ENCODE data around the gene FLT1.

The FLT1 gene

DNA sequence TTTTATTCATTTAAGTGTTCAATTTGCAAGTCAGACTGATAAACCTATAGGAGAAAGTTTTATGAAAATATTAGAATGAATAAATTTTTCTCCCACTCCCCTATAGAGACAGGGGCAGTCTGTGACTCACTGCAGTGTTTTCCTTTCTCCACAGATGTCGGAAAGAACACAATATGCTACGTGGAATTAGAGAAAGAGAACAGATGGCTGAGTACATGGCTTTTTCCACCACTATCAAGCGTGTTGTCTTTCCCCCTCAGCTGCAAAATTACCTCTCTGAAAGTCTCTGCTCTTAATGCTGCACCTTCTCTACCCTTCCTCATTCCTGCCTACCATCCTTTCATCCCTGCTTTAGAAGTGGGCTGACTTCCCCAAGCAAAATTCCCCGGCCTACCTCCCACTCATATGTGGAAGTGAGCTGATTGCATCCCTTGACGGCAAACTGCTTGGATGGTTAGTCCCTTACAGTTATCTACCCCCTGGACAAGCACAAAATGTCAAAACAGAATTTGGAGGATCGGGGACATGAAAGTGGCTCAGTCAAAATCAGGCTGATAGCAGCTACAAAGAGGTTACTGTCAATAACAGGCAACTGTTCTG lies 30.0 kb downstream of the FLT1 start:
- peak; percentile 28; the same call in 1 of the 2 replicates for TF ChIP-seq ZFHX2 (tag by site-specific recombination; conservative IDR thresholded peaks at IDR 0.05)
- TF ChIP-seq ZNF184 (tag by site-specific recombination; IDR thresholded peaks at IDR 0.05), result no peak
- Histone ChIP-seq H3K4me1 (ENCODE audit: control insufficient read depth, insufficient read depth, low read length) (peaks cover 10% of the 10 kb centered on the region), H3K36me3 (ENCODE audit: control insufficient read depth in 2 of 2, insufficient read depth in 1 of 2, low read length in 2 of 2) (peaks cover 0 to 23% of the 10 kb centered on the region in 2 experiments; a peak in 2 of 3 replicates), H3K27ac (ENCODE audit: extremely low read depth, low read depth, low read length) (no peak overlapping the region), H3K9me3 (ENCODE audit: control insufficient read depth, insufficient read depth, low read depth, low read length) (no peaks in the 10 kb centered on the region), H3K4me3 (ENCODE audit: low read depth, low read length) (no peak overlapping the region)
- POLR2A ChIA-PET, result no interaction called here
- CTCF ChIA-PET, result no interaction called here

- no peak for TF ChIP-seq MEIS1 (CRISPR knock-in tag; IDR thresholded peaks at IDR 0.05; ENCODE audit: borderline replicate concordance)
- TF ChIP-seq ZNF76 (tag by site-specific recombination; IDR thresholded peaks at IDR 0.05; ENCODE audit: borderline replicate concordance, low read depth), result no peak
- no peak for TF ChIP-seq FEZF1 (tag by site-specific recombination; IDR thresholded peaks at IDR 0.05)
- TF ChIP-seq ZSCAN4 (tag by site-specific recombination; IDR thresholded peaks at IDR 0.05), result no peak
- TF ChIP-seq ZNF211 (tag by site-specific recombination; IDR thresholded peaks at IDR 0.05; ENCODE audit: low read depth), result no peak
- no peak for TF ChIP-seq ZNF623 (tag by site-specific recombination; IDR thresholded peaks at IDR 0.05)
- TF ChIP-seq ZBTB7A (tag by site-specific recombination; IDR thresholded peaks at IDR 0.05; ENCODE audit: low read depth), result no peak
- TF ChIP-seq ZNF596 (tag by site-specific recombination; IDR thresholded peaks at IDR 0.05), result no peak
- TF ChIP-seq, protein P1, sequence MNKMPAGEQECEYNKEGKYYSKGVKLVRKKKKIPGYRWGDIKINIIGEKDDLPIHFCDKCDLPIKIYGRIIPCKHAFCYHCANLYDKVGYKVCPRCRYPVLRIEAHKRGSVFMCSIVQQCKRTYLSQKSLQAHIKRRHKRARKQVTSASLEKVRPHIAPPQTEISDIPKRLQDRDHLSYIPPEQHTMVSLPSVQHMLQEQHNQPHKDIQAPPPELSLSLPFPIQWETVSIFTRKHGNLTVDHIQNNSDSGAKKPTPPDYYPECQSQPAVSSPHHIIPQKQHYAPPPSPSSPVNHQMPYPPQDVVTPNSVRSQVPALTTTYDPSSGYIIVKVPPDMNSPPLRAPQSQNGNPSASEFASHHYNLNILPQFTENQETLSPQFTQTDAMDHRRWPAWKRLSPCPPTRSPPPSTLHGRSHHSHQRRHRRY (tag by site-specific recombination; IDR thresholded peaks at IDR 0.05), result no peak
- TF ChIP-seq ZNF521 (tag by site-specific recombination; IDR thresholded peaks at IDR 0.05), result no peak
- no peak for TF ChIP-seq ZNF768 (tag by site-specific recombination; IDR thresholded peaks at IDR 0.05)
- TF ChIP-seq ZNF518A (tag by site-specific recombination; conservative IDR thresholded peaks at IDR 0.05; ENCODE audit: low read depth), result no peak
- TF ChIP-seq ZNF677 (tag by site-specific recombination; IDR thresholded peaks at IDR 0.05), result no peak
- no peak for TF ChIP-seq ZNF169 (tag by site-specific recombination; IDR thresholded peaks at IDR 0.05)
- no peak for TF ChIP-seq ZNF140 (tag by site-specific recombination; IDR thresholded peaks at IDR 0.05)
- no peak for TF ChIP-seq ZNF629 (tag by site-specific recombination; IDR thresholded peaks at IDR 0.05)
- TF ChIP-seq, protein P2, sequence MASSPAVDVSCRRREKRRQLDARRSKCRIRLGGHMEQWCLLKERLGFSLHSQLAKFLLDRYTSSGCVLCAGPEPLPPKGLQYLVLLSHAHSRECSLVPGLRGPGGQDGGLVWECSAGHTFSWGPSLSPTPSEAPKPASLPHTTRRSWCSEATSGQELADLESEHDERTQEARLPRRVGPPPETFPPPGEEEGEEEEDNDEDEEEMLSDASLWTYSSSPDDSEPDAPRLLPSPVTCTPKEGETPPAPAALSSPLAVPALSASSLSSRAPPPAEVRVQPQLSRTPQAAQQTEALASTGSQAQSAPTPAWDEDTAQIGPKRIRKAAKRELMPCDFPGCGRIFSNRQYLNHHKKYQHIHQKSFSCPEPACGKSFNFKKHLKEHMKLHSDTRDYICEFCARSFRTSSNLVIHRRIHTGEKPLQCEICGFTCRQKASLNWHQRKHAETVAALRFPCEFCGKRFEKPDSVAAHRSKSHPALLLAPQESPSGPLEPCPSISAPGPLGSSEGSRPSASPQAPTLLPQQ (tag by site-specific recombination; IDR thresholded peaks at IDR 0.05), result no peak
- POLR2A ChIA-PET, result no interaction called here
- H3K27ac ChIP-seq (ENCODE audit: extremely low read depth, low read depth, low read length), result no peak overlapping the region
These were observed 31.4 kb downstream of the FLT1 start for GRCh38 chr13:28463481-28463880.

More at GRCh38 chr13:28463481-28463880, 31.4 kb downstream of the FLT1 start:
- Histone ChIP-seq H3K36me3 (ENCODE audit: control insufficient read depth in 2 of 2, insufficient read depth in 1 of 2, low read length in 2 of 2) (peaks cover 0 to 35% of the 10 kb centered on the region in 2 experiments; a peak in 2 of 3 replicates), H3K4me1 (ENCODE audit: control insufficient read depth, insufficient read depth, low read length) (peaks cover 10% of the 10 kb centered on the region), H3K9me3 (ENCODE audit: control insufficient read depth, insufficient read depth, low read depth, low read length) (no peaks in the 10 kb centered on the region), H3K4me3 (ENCODE audit: low read depth, low read length) (no peak overlapping the region)
- CTCF ChIA-PET, result interaction anchor here (0.7 kb wide), 1 partner anchor 56 kb away, joined by 3 read pairs; no protein-coding TSS in a partner anchor
